DND-41 (cell line): ENCODE measurements around the gene GJE1.

Experiments
- ATAC-seq: fragments of 200-7000 bp; cut with Tn5 transposase; 3 replicates; pipeline ENCODE4 v1.9.1; 2021; ENCODE audit warnings: low read depth; ENCODE audit not compliant: insufficient read depth
- DNase-seq: peaks from one replicate; pipeline ENCODE4 v3.0.0-alpha.2; 2020
- H2AFZ ChIP-seq: 2 replicates; pipeline ENCODE4 v1.6.0; 2012; ENCODE audit warnings: low read depth, low read length
- H3K27ac ChIP-seq: 2 replicates; pipeline ENCODE4 v1.5.1; 2012; ENCODE audit warnings: low read length, inconsistent platforms
- H3K27me3 ChIP-seq: fragments of 200-600 bp; sonication (generic); 2 replicates; pipeline ENCODE4 v1.6.0; 2012; ENCODE audit warnings: low read length, mild to moderate bottlenecking, inconsistent platforms; ENCODE audit not compliant: insufficient read depth, poor library complexity
- H3K36me3 ChIP-seq: 2 replicates; pipeline ENCODE4 v1.5.1; 2012; ENCODE audit warnings: low read length, inconsistent platforms; ENCODE audit not compliant: insufficient read depth
- H3K4me1 ChIP-seq: 2 replicates; pipeline ENCODE4 v1.5.1; 2012; ENCODE audit warnings: mild to moderate bottlenecking, low read length; ENCODE audit not compliant: insufficient read depth
- H3K4me2 ChIP-seq: 2 replicates; pipeline ENCODE4 v1.6.0; 2012; ENCODE audit warnings: mild to moderate bottlenecking, moderate library complexity, low read length, inconsistent platforms; ENCODE audit not compliant: insufficient read depth
- H3K4me3 ChIP-seq, 2 experiments: fragments of 200-600 bp in 1 of 2; shearing (Covaris generic) in 1 of 2; 2 replicates each; pipeline ENCODE4 v1.5.1; 2012 to 2016; ENCODE audit warnings: inconsistent platforms in 2 of 2, low read length in 2 of 2, mild to moderate bottlenecking in 2 of 2, low read depth in 1 of 2, moderate library complexity in 1 of 2
- H3K79me2 ChIP-seq: 2 replicates; pipeline ENCODE4 v1.6.0; 2012; ENCODE audit warnings: low read length, inconsistent platforms; ENCODE audit not compliant: insufficient read depth
- H3K9ac ChIP-seq: 2 replicates; pipeline ENCODE4 v1.6.0; 2012; ENCODE audit warnings: low read depth, mild to moderate bottlenecking, inconsistent platforms, low read length, moderate library complexity
- H3K9me3 ChIP-seq: 2 replicates; pipeline ENCODE4 v1.5.1; 2012; ENCODE audit warnings: low read length, moderate library complexity, mild to moderate bottlenecking, inconsistent platforms; ENCODE audit not compliant: insufficient read depth, severe bottlenecking
- H4K20me1 ChIP-seq: 2 replicates; pipeline ENCODE4 v1.6.0; 2012; ENCODE audit warnings: low read length; ENCODE audit not compliant: insufficient read depth
- CTCF ChIP-seq: IDR thresholded peaks from 2 replicates; pipeline ENCODE4 v1.5.1; 2012; ENCODE audit warnings: borderline replicate concordance, low read length, moderate library complexity, mild to moderate bottlenecking; ENCODE audit not compliant: poor library complexity, severe bottlenecking; ENCODE audit errors: extremely low read depth
- EZH2 ChIP-seq: IDR thresholded peaks from 3 replicates; pipeline ENCODE4 v1.6.1; 2012; ENCODE audit warnings: borderline replicate concordance, low read depth, mild to moderate bottlenecking, moderate library complexity, low read length, inconsistent platforms; ENCODE audit not compliant: severe bottlenecking

The GJE1 gene

GRCh38 chr6:142162780-142163179, 30.1 kb downstream of the GJE1 start:
- H3K36me3 ChIP-seq, result peaks cover 18% of the 10 kb centered on the region
- H3K4me3 ChIP-seq, result no peak overlapping the region
- H3K4me1 ChIP-seq, result no peaks in the 10 kb centered on the region
- peaks cover 91% of the 10 kb centered on the region for H3K79me2 ChIP-seq
- H2AFZ ChIP-seq, result no peak overlapping the region
- ATAC-seq, result no peak
- no peak overlapping the region for H3K4me2 ChIP-seq
- no peak for DNase-seq
- H4K20me1 ChIP-seq, result peaks cover 67% of the 10 kb centered on the region; the same call in 1 of the 2 replicates
- H3K9ac ChIP-seq, result no peak overlapping the region
- no peak overlapping the region for H3K27ac ChIP-seq
- TF ChIP-seq EZH2 (no peak), CTCF (no peak)
- no peaks in the 10 kb centered on the region for H3K27me3 ChIP-seq
- H3K9me3 ChIP-seq, result no peaks in the 10 kb centered on the region

- ATAC-seq, result no peak
- no peak overlapping the region for H3K27ac ChIP-seq
- no peak overlapping the region for H3K9ac ChIP-seq
- no peaks in the 10 kb centered on the region for H3K9me3 ChIP-seq
- TF ChIP-seq CTCF (no peak), EZH2 (no peak)
- H3K4me3 ChIP-seq, result no peak overlapping the region
- peaks cover 68% of the 10 kb centered on the region for H3K79me2 ChIP-seq
- H4K20me1 ChIP-seq, result peaks cover 52% of the 10 kb centered on the region; the same call in 1 of the 2 replicates
- no peak overlapping the region for H3K4me2 ChIP-seq
- no peak overlapping the region for H2AFZ ChIP-seq
- no peak for DNase-seq
- no peaks in the 10 kb centered on the region for H3K27me3 ChIP-seq
- no peaks in the 10 kb centered on the region for H3K4me1 ChIP-seq
- H3K36me3 ChIP-seq, result peaks cover 23% of the 10 kb centered on the region
Observed at GRCh38 chr6:142165227-142165626, 32.5 kb downstream of the GJE1 start.

GRCh38 chr6:142167071-142167470, 34.3 kb downstream of the GJE1 start:
- H3K4me1 ChIP-seq, result no peaks in the 10 kb centered on the region
- no peak overlapping the region for H3K4me2 ChIP-seq
- H3K9ac ChIP-seq, result no peak overlapping the region
- peaks cover 49% of the 10 kb centered on the region for H3K79me2 ChIP-seq
- H3K9me3 ChIP-seq, result no peaks in the 10 kb centered on the region
- H3K4me3 ChIP-seq, result no peak overlapping the region
- TF ChIP-seq EZH2 (no peak), CTCF (no peak)
- peaks cover 40% of the 10 kb centered on the region for H3K36me3 ChIP-seq
- H3K27me3 ChIP-seq, result no peaks in the 10 kb centered on the region
- DNase-seq (no peak), ATAC-seq (no peak)
- peaks cover 46% of the 10 kb centered on the region; the same call in 1 of the 2 replicates for H4K20me1 ChIP-seq
- no peak overlapping the region for H2AFZ ChIP-seq
- H3K27ac ChIP-seq, result no peak overlapping the region

GRCh38 chr6:142167486-142167885, 34.8 kb downstream of the GJE1 start:
- DNase-seq, result no peak
- Histone ChIP-seq H3K9ac (no peak overlapping the region), H3K4me1 (no peaks in the 10 kb centered on the region), H3K36me3 (peaks cover 45% of the 10 kb centered on the region), H3K4me3 (no peak overlapping the region), H3K4me2 (no peak overlapping the region), H3K27ac (no peak overlapping the region), H3K79me2 (peaks cover 45% of the 10 kb centered on the region), H2AFZ (no peak overlapping the region), H3K27me3 (no peaks in the 10 kb centered on the region), H3K9me3 (no peaks in the 10 kb centered on the region), H4K20me1 (peaks cover 42% of the 10 kb centered on the region; the same call in 1 of the 2 replicates)
- no peak for ATAC-seq
- TF ChIP-seq CTCF (no peak), EZH2 (no peak)
